ENCODE measurements around the gene SLC44A5.
"Not testable (repeated sequence)": the region's sequence is repeated elsewhere in the genome, so short reads cannot be mapped to it uniquely, and the experiment has no call there.

SLC44A5 gene

GRCh38 chr1:75412616-75413015 lies 198.3 kb downstream of the SLC44A5 start:
- no peak for TF ChIP-seq POLR2AphosphoS5 (IDR thresholded peaks at IDR 0.05; ENCODE audit: borderline replicate concordance, low read depth, low read length)
- no peak for TF ChIP-seq FOXP2 (optimal IDR thresholded peaks at IDR 0.05; ENCODE audit: control extremely low read depth, extremely low read length, insufficient read depth)
- no peak for TF ChIP-seq EZH2 (IDR thresholded peaks at IDR 0.05)
- Histone ChIP-seq H3K9me3 (ENCODE audit: low read depth, low read length) (no peaks in the 10 kb centered on the region), H3K36me3 (ENCODE audit: insufficient read depth, low read length) (no peaks in the 10 kb centered on the region), H3K27ac (no peak overlapping the region), H3K9ac (ENCODE audit: insufficient read length) (no peak overlapping the region), H3K4me3 (no peak overlapping the region)
- no peak for DNase-seq (ENCODE audit: low read depth, low spot score)

GRCh38 chr1:75404681-75405080 lies 206.2 kb downstream of the SLC44A5 start:
- H3K9ac ChIP-seq (ENCODE audit: insufficient read length); H3K9me3 ChIP-seq (ENCODE audit: low read depth, low read length); H3K36me3 ChIP-seq (ENCODE audit: insufficient read depth, low read length); DNase-seq (ENCODE audit: low read depth, low spot score); H3K27ac ChIP-seq; H3K4me3 ChIP-seq: not testable (repeated sequence)

- not testable (repeated sequence) for DNase-seq (ENCODE audit: low read depth, low spot score); H3K36me3 ChIP-seq (ENCODE audit: insufficient read depth, low read length); H3K9me3 ChIP-seq (ENCODE audit: low read depth, low read length); H3K4me3 ChIP-seq; H3K9ac ChIP-seq (ENCODE audit: insufficient read length); H3K27ac ChIP-seq
These were observed 207.7 kb downstream of the SLC44A5 start for GRCh38 chr1:75403147-75403646.

GRCh38 chr1:75400716-75401115 lies 210.2 kb downstream of the SLC44A5 start:
- H3K9ac ChIP-seq (ENCODE audit: insufficient read length): no peak overlapping the region
- H3K4me3 ChIP-seq: no peak overlapping the region
- H3K9me3 ChIP-seq (ENCODE audit: low read depth, low read length): no peaks in the 10 kb centered on the region
- no peaks in the 10 kb centered on the region for H3K36me3 ChIP-seq (ENCODE audit: insufficient read depth, low read length)
- H3K27ac ChIP-seq: no peak overlapping the region
- TF ChIP-seq FOXP2 (optimal IDR thresholded peaks at IDR 0.05; ENCODE audit: control extremely low read depth, extremely low read length, insufficient read depth) (no peak), POLR2AphosphoS5 (IDR thresholded peaks at IDR 0.05; ENCODE audit: borderline replicate concordance, low read depth, low read length) (no peak), EZH2 (IDR thresholded peaks at IDR 0.05) (no peak)
- no peak for DNase-seq (ENCODE audit: low read depth, low spot score)

GRCh38 chr1:75396745-75397144 lies 214.2 kb downstream of the SLC44A5 start:
- H3K36me3 ChIP-seq (ENCODE audit: insufficient read depth, low read length): no peaks in the 10 kb centered on the region
- no peak overlapping the region for H3K27ac ChIP-seq
- TF ChIP-seq FOXP2 (optimal IDR thresholded peaks at IDR 0.05; ENCODE audit: control extremely low read depth, extremely low read length, insufficient read depth): no peak
- TF ChIP-seq POLR2AphosphoS5 (IDR thresholded peaks at IDR 0.05; ENCODE audit: borderline replicate concordance, low read depth, low read length): no peak
- TF ChIP-seq EZH2 (IDR thresholded peaks at IDR 0.05): no peak
- H3K4me3 ChIP-seq: no peak overlapping the region
- H3K9me3 ChIP-seq (ENCODE audit: low read depth, low read length): no peaks in the 10 kb centered on the region
- H3K9ac ChIP-seq (ENCODE audit: insufficient read length): no peak overlapping the region
- no peak for DNase-seq (ENCODE audit: low read depth, low spot score)

- Histone ChIP-seq H3K9me3 (ENCODE audit: low read depth, low read length) (no peaks in the 10 kb centered on the region), H3K4me3 (no peak overlapping the region), H3K27ac (no peak overlapping the region), H3K9ac (ENCODE audit: insufficient read length) (no peak overlapping the region), H3K36me3 (ENCODE audit: insufficient read depth, low read length) (no peaks in the 10 kb centered on the region)
- TF ChIP-seq EZH2 (IDR thresholded peaks at IDR 0.05) (no peak), POLR2AphosphoS5 (IDR thresholded peaks at IDR 0.05; ENCODE audit: borderline replicate concordance, low read depth, low read length) (no peak), FOXP2 (optimal IDR thresholded peaks at IDR 0.05; ENCODE audit: control extremely low read depth, extremely low read length, insufficient read depth) (no peak)
- DNase-seq (ENCODE audit: low read depth, low spot score): no peak
These were observed 214.7 kb downstream of the SLC44A5 start for GRCh38 chr1:75396260-75396659.

GRCh38 chr1:75394386-75395139 lies 216.4 kb downstream of the SLC44A5 start:
- Histone ChIP-seq H3K9me3 (ENCODE audit: low read depth, low read length) (no peaks in the 10 kb centered on the region), H3K9ac (ENCODE audit: insufficient read length) (no peak overlapping the region), H3K36me3 (ENCODE audit: insufficient read depth, low read length) (no peaks in the 10 kb centered on the region), H3K27ac (no peak overlapping the region), H3K4me3 (no peak overlapping the region)
- no peak for DNase-seq (ENCODE audit: low read depth, low spot score)
- no peak for TF ChIP-seq POLR2AphosphoS5 (IDR thresholded peaks at IDR 0.05; ENCODE audit: borderline replicate concordance, low read depth, low read length)
- no peak for TF ChIP-seq EZH2 (IDR thresholded peaks at IDR 0.05)
- no peak for TF ChIP-seq FOXP2 (optimal IDR thresholded peaks at IDR 0.05; ENCODE audit: control extremely low read depth, extremely low read length, insufficient read depth)

GRCh38 chr1:75392278-75392677 lies 218.6 kb downstream of the SLC44A5 start:
- Histone ChIP-seq H3K36me3 (ENCODE audit: insufficient read depth, low read length) (no peaks in the 10 kb centered on the region), H3K9me3 (ENCODE audit: low read depth, low read length) (no peaks in the 10 kb centered on the region), H3K4me3 (no peak overlapping the region), H3K27ac (no peak overlapping the region), H3K9ac (ENCODE audit: insufficient read length) (no peak overlapping the region)
- no peak for TF ChIP-seq POLR2AphosphoS5 (IDR thresholded peaks at IDR 0.05; ENCODE audit: borderline replicate concordance, low read depth, low read length)
- no peak for TF ChIP-seq FOXP2 (optimal IDR thresholded peaks at IDR 0.05; ENCODE audit: control extremely low read depth, extremely low read length, insufficient read depth)
- no peak for TF ChIP-seq EZH2 (IDR thresholded peaks at IDR 0.05)
- DNase-seq (ENCODE audit: low read depth, low spot score): no peak

GRCh38 chr1:75375476-75376447 lies 235.2 kb downstream of the SLC44A5 start:
- H3K9ac ChIP-seq (ENCODE audit: insufficient read length); H3K27ac ChIP-seq; H3K36me3 ChIP-seq (ENCODE audit: insufficient read depth, low read length); H3K9me3 ChIP-seq (ENCODE audit: low read depth, low read length); H3K4me3 ChIP-seq; DNase-seq (ENCODE audit: low read depth, low spot score): not testable (repeated sequence)

Data from SK-N-MC (cell line).